ENCODE measurements around the gene IGSF8. TPM values are rescaled to one million over a fixed set of nuclear protein-coding genes. Genes with fewer than 3 reads are reported as not detected.
A peak's percentile ranks its signal among the peaks of the same experiment; 100 is the strongest.

The IGSF8 gene
- total and polyA plus RNA-seq, 4 donors = 38.5 to 80.3 (median 62.4) TPM

DNA sequence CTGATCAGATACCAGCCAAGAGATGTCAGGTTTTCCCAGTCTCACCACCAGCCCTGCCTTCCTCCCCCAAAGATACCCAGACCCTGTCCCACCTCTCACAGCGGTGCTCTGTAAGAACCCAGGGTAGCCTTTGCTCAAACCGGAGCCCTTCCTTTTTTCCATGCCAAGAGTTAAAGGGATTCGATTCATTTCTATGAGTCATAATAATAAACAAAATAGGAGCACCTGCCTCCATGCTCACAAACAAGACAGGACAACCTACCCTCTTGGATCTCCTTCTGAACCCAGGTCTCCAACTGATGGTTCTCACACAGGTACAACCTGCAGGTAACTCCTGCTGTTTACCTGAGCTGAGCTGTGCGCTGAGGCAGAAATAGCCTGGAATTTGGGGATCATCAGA lies 11.3 kb upstream of the IGSF8 start:
- Histone ChIP-seq H3K4me1 (ENCODE audit: control insufficient read depth, insufficient read depth, low read length) (peaks cover 67% of the 10 kb centered on the region), H3K9me3 (ENCODE audit: control insufficient read depth, insufficient read depth, low read length) (no peaks in the 10 kb centered on the region), H3K36me3 (ENCODE audit: control insufficient read depth, insufficient read depth, low read length) (no peaks in the 10 kb centered on the region), H3K27me3 (ENCODE audit: control insufficient read depth, insufficient read depth, low read length) (no peaks in the 10 kb centered on the region), H3K27ac (ENCODE audit: low read depth, low read length) (peak overlapping the region; percentile 80), H3K4me3 (ENCODE audit: low read depth, low read length) (no peak overlapping the region)
- no peak for DNase-seq (ENCODE audit: low read depth in 4 of 6, low spot score in 6 of 6)
- WGBS (ENCODE audit: insufficient coverage) = 100% methylated on average over 1 of the region's 4 CpGs

GRCh38 chr1:160108888-160109662 lies 10.7 kb upstream of the IGSF8 start:
- Histone ChIP-seq H3K27ac (ENCODE audit: low read depth, low read length) (peak overlapping the region; percentile 80), H3K27me3 (ENCODE audit: control insufficient read depth, insufficient read depth, low read length) (no peaks in the 10 kb centered on the region), H3K4me3 (ENCODE audit: low read depth, low read length) (no peak overlapping the region), H3K4me1 (ENCODE audit: control insufficient read depth, insufficient read depth, low read length) (peaks cover 67% of the 10 kb centered on the region), H3K36me3 (ENCODE audit: control insufficient read depth, insufficient read depth, low read length) (no peaks in the 10 kb centered on the region), H3K9me3 (ENCODE audit: control insufficient read depth, insufficient read depth, low read length) (no peaks in the 10 kb centered on the region)
- 11% methylated on average over 5 of the region's 6 CpGs for WGBS (ENCODE audit: insufficient coverage)
- DNase-seq (ENCODE audit: low read depth in 4 of 6, low spot score in 6 of 6) = peak in 2 of 6 donors; percentile 56 to 84

DNA sequence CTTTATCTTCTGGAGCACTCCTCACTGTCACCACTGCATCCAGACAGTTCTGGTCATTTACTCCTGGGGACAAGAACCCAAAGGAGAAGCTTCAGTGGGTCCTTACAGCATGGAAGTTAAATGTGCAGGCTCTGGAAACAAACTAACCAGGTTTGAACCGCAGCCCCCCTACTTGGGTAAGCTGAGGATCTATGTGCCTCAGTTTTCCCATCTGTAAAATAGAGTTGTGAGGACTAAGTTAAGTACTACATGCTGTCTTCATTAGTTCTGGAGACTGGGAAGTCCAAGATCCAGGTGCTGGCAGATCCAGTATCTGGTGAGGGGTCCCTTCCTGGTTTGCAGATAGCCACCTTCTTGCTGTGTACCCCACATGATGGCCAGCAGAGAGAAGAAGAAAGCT lies 9.1 kb upstream of the IGSF8 start:
- no peak for DNase-seq (ENCODE audit: low read depth in 4 of 6, low spot score in 6 of 6)
- Histone ChIP-seq H3K27me3 (ENCODE audit: control insufficient read depth, insufficient read depth, low read length) (no peaks in the 10 kb centered on the region), H3K9me3 (ENCODE audit: control insufficient read depth, insufficient read depth, low read length) (no peaks in the 10 kb centered on the region), H3K4me1 (ENCODE audit: control insufficient read depth, insufficient read depth, low read length) (peaks cover 65% of the 10 kb centered on the region), H3K27ac (ENCODE audit: low read depth, low read length) (no peak overlapping the region), H3K36me3 (ENCODE audit: control insufficient read depth, insufficient read depth, low read length) (no peaks in the 10 kb centered on the region), H3K4me3 (ENCODE audit: low read depth, low read length) (no peak overlapping the region)
- no CpG with 5 or more reads among the region's 1 CpG for WGBS (ENCODE audit: insufficient coverage)

DNA sequence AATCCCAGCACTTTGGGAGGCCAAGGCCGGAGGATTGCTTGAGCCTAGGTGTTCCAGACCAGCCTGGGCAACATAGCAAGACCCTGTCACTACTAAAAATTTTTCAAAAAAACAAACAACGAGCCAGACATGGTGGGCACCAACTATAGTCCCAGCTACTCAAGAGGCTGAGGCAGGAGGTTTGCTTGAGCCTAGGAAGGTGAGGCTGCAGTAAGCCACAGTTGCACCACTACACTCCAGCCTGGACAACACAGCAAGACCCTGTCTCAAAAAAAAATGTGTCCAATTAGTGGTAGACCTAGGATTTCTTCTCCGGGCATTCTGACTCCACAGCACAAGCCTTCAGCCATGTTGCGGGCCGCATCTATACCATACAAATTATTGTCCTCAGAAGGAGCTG lies 6.7 kb upstream of the IGSF8 start:
- Histone ChIP-seq H3K4me1 (ENCODE audit: control insufficient read depth, insufficient read depth, low read length) (peaks cover 60% of the 10 kb centered on the region), H3K27ac (ENCODE audit: low read depth, low read length) (peak overlapping the region; percentile 93), H3K36me3 (ENCODE audit: control insufficient read depth, insufficient read depth, low read length) (no peaks in the 10 kb centered on the region), H3K4me3 (ENCODE audit: low read depth, low read length) (no peak overlapping the region), H3K9me3 (ENCODE audit: control insufficient read depth, insufficient read depth, low read length) (no peaks in the 10 kb centered on the region), H3K27me3 (ENCODE audit: control insufficient read depth, insufficient read depth, low read length) (no peaks in the 10 kb centered on the region)
- 80% methylated on average over 2 of the region's 5 CpGs for WGBS (ENCODE audit: insufficient coverage)
- DNase-seq (ENCODE audit: low read depth in 4 of 6, low spot score in 6 of 6) = no peak

DNA sequence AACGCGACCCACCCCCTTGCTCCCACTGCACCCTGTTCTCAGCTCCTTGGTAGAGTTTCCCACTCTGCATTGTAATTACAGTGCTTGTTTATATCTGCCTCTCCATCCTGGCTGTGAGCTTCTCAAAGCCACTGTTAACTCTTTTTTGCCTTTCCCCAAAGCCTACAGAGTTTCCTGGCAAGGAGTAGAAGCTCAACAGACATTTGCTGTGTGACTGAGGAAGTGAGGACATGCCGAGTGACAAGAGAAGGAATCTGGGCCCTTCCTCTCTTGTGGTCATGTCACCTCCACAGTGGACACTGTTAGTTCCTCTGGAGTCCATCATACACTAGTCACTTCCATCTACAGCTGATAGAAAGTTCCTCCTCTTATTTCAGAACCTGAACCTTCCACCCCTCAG lies 6.1 kb upstream of the IGSF8 start:
- no peak overlapping the region for H3K4me3 ChIP-seq (ENCODE audit: low read depth, low read length)
- no peaks in the 10 kb centered on the region for H3K36me3 ChIP-seq (ENCODE audit: control insufficient read depth, insufficient read depth, low read length)
- WGBS (ENCODE audit: insufficient coverage) = 22% methylated on average over 3 of the region's 3 CpGs
- H3K27ac ChIP-seq (ENCODE audit: low read depth, low read length) = peak overlapping the region; percentile 93
- H3K9me3 ChIP-seq (ENCODE audit: control insufficient read depth, insufficient read depth, low read length) = no peaks in the 10 kb centered on the region
- H3K4me1 ChIP-seq (ENCODE audit: control insufficient read depth, insufficient read depth, low read length) = peaks cover 54% of the 10 kb centered on the region
- H3K27me3 ChIP-seq (ENCODE audit: control insufficient read depth, insufficient read depth, low read length) = no peaks in the 10 kb centered on the region
- peak in 1 of 6 donors; percentile 18 for DNase-seq (ENCODE audit: low read depth in 4 of 6, low spot score in 6 of 6)

- Histone ChIP-seq H3K9me3 (ENCODE audit: control insufficient read depth, insufficient read depth, low read length) (no peaks in the 10 kb centered on the region), H3K36me3 (ENCODE audit: control insufficient read depth, insufficient read depth, low read length) (no peaks in the 10 kb centered on the region), H3K4me3 (ENCODE audit: low read depth, low read length) (no peak overlapping the region), H3K4me1 (ENCODE audit: control insufficient read depth, insufficient read depth, low read length) (peaks cover 52% of the 10 kb centered on the region), H3K27me3 (ENCODE audit: control insufficient read depth, insufficient read depth, low read length) (no peaks in the 10 kb centered on the region), H3K27ac (ENCODE audit: low read depth, low read length) (peak overlapping the region; percentile 93)
- no CpG with 5 or more reads among the region's 6 CpGs for WGBS (ENCODE audit: insufficient coverage)
- peak in 2 of 6 donors; percentile 18 to 84 for DNase-seq (ENCODE audit: low read depth in 4 of 6, low spot score in 6 of 6)
These were observed 5.4 kb upstream of the IGSF8 start for GRCh38 chr1:160103658-160104408.

GRCh38 chr1:160101717-160102522 lies 3.5 kb upstream of the IGSF8 start:
- 53% methylated on average over 5 of the region's 9 CpGs for WGBS (ENCODE audit: insufficient coverage)
- H3K36me3 ChIP-seq (ENCODE audit: control insufficient read depth, insufficient read depth, low read length) = no peaks in the 10 kb centered on the region
- no peaks in the 10 kb centered on the region for H3K9me3 ChIP-seq (ENCODE audit: control insufficient read depth, insufficient read depth, low read length)
- H3K4me3 ChIP-seq (ENCODE audit: low read depth, low read length) = no peak overlapping the region
- DNase-seq (ENCODE audit: low read depth in 4 of 6, low spot score in 6 of 6) = peak in 2 of 6 donors; percentile 36 to 60
- H3K4me1 ChIP-seq (ENCODE audit: control insufficient read depth, insufficient read depth, low read length) = peaks cover 61% of the 10 kb centered on the region
- H3K27me3 ChIP-seq (ENCODE audit: control insufficient read depth, insufficient read depth, low read length) = no peaks in the 10 kb centered on the region
- H3K27ac ChIP-seq (ENCODE audit: low read depth, low read length) = peak overlapping the region; percentile 93

DNA sequence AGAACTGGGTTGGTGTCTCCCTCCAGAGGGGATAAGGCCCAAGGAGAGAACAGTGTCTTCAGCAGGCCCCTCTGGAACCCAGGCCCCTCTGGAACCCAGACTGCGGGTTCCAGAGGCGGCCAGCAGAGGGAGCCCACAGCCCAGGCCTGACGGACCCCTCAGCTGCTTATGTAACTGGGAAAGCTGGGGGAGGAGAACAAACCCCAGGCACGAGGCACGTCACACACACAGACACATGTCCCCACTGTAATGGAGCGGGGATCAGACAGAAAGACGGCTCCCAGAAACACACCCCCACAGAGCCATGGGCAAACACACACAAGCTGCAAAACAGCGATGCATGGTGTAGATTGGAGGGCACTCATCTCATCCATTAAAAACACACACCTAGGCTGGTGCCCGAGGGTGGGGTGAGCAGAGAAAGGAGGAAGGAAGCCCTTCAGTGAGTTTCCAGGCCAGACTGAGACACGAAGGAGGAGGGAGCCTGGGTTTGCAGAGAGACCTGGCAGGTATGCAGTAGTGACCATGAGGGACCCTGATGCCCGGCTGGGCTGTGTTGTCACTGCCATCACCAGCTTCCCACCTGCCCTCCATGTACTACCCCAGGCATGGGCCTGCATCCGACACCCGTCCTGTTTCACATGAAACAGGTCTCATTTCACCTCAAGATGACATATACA lies 2.8 kb upstream of the IGSF8 start:
- H3K4me3 ChIP-seq (ENCODE audit: low read depth, low read length) = peak overlapping the region; percentile 9
- peaks cover 68% of the 10 kb centered on the region for H3K4me1 ChIP-seq (ENCODE audit: control insufficient read depth, insufficient read depth, low read length)

More for the DNA sequence above, 2.8 kb upstream of the IGSF8 start:
- DNase-seq (ENCODE audit: low read depth in 4 of 6, low spot score in 6 of 6) = peak in 2 of 6 donors; percentile 93 to 94
- H3K27me3 ChIP-seq (ENCODE audit: control insufficient read depth, insufficient read depth, low read length) = no peaks in the 10 kb centered on the region
- H3K36me3 ChIP-seq (ENCODE audit: control insufficient read depth, insufficient read depth, low read length) = no peaks in the 10 kb centered on the region
- 19% methylated on average over 4 of the region's 13 CpGs for WGBS (ENCODE audit: insufficient coverage)
- no peaks in the 10 kb centered on the region for H3K9me3 ChIP-seq (ENCODE audit: control insufficient read depth, insufficient read depth, low read length)
- peak overlapping the region; percentile 93 for H3K27ac ChIP-seq (ENCODE audit: low read depth, low read length)

Data from spinal cord (tissue), 10 donors.